Lower lobe of right lung (tissue), 2 donors: Measurements from ENCODE around the gene ROR1. TPM values are rescaled to one million over a fixed set of nuclear protein-coding genes. Genes with fewer than 3 reads are reported as not detected.

Source experiments
- ATAC-seq, 2 donors: fragments of 200-7000 bp; cut with Tn5 transposase; one replicate each; pipeline ENCODE4 v1.9.1; 2020 to 2022; ENCODE audit warnings: mild to moderate bottlenecking in 2 of 2, moderate library complexity in 2 of 2
- DNase-seq: peaks from one replicate; pipeline ENCODE4 v3.0.0-alpha.2; 2020
- H3K27ac ChIP-seq: fragments of 200-600 bp; one replicate; pipeline ENCODE4 v1.8.0; 2022
- H3K27me3 ChIP-seq: fragments of 200-600 bp; one replicate; pipeline ENCODE4 v1.8.0; 2022; ENCODE audit warnings: low read depth
- H3K36me3 ChIP-seq: fragments of 200-600 bp; one replicate; pipeline ENCODE4 v1.8.0; 2022; ENCODE audit warnings: mild to moderate bottlenecking
- H3K4me1 ChIP-seq: fragments of 200-600 bp; one replicate; pipeline ENCODE4 v1.8.0; 2022
- H3K4me3 ChIP-seq: fragments of 200-600 bp; one replicate; pipeline ENCODE4 v1.8.0; 2022; ENCODE audit warnings: mild to moderate bottlenecking
- H3K9me3 ChIP-seq: fragments of 200-600 bp; one replicate; pipeline ENCODE4 v1.8.0; 2022
- intact Hi-C: fragments of 100-400 bp; cut with DNase I; formaldehyde crosslinking; loops from one replicate; pipeline ENCODE4 v1.11.0; 2022
- total RNA-seq: library from RNA; stranded (reverse); fragmentation: NEBNext Ultra II Directional; extraction: Animal tissue kit (Norgen Biotek cat#: 25700); gene quantifications from one replicate; pipeline ENCODE4 v1.2.1, GENCODE V29; 2021
- TF ChIP-seq, protein P1 (sequence below): fragments of 200-600 bp; IDR thresholded peaks from one replicate; pipeline ENCODE4 v1.8.0; 2022; ENCODE audit warnings: antibody characterized with exemption, mild to moderate bottlenecking
- donor health status: DM: no; HTN: yes; CAD: no; lungs with severe emphysema.

The ROR1 gene
- total RNA-seq, 1 donor from 2014 or later = 15.8 TPM

DNA sequence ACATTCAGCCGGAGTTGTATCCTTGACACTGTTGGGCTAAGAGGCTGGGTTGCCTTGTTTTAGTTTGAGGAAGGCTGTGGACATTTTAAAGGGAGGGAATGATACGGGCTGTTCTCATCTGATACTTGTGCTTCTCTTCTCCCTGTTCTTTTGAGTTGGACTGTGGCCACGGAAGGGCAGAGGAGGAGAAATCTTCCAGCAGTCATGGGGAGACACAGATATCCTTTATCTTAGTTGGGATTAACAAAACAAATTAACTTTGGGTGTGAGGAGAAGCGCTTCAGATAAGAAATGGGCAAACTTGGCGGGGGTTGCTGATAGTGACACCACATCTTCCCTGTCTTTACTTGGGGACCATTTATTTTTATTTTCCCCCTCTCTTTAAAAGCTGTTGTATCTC lies 138.8 kb downstream of the ROR1 start:
- Histone ChIP-seq H3K4me3 (no peak overlapping the region), H3K27ac (no peak overlapping the region), H3K27me3 (no peaks in the 10 kb centered on the region), H3K9me3 (no peaks in the 10 kb centered on the region), H3K36me3 (no peaks in the 10 kb centered on the region), H3K4me1 (peaks cover 16% of the 10 kb centered on the region)
- intact Hi-C loops = no loop called here
- no peak for DNase-seq
- TF ChIP-seq, protein P1, sequence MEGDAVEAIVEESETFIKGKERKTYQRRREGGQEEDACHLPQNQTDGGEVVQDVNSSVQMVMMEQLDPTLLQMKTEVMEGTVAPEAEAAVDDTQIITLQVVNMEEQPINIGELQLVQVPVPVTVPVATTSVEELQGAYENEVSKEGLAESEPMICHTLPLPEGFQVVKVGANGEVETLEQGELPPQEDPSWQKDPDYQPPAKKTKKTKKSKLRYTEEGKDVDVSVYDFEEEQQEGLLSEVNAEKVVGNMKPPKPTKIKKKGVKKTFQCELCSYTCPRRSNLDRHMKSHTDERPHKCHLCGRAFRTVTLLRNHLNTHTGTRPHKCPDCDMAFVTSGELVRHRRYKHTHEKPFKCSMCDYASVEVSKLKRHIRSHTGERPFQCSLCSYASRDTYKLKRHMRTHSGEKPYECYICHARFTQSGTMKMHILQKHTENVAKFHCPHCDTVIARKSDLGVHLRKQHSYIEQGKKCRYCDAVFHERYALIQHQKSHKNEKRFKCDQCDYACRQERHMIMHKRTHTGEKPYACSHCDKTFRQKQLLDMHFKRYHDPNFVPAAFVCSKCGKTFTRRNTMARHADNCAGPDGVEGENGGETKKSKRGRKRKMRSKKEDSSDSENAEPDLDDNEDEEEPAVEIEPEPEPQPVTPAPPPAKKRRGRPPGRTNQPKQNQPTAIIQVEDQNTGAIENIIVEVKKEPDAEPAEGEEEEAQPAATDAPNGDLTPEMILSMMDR = no peak
- ATAC-seq = no peak

DNA sequence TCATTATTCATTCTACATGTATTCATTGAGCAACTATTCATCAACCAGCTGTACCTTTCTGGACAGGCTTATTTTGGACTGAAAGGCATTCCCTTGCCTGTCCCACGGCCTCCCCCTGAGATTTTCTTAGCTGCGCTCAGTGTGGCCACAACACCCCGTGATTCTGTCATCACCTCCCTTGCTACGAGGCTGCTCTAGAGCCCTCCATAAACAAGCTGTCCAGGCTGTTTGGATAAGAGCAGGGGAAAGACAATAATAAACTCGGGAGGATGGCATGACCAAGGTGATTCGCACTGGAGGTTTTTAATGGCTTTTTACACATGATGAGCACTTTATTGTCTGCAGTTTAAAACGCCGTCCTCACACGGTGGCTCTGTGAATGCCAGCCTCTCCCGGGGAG lies 139.7 kb downstream of the ROR1 start:
- Histone ChIP-seq H3K4me1 (peaks cover 16% of the 10 kb centered on the region), H3K4me3 (no peak overlapping the region), H3K9me3 (no peaks in the 10 kb centered on the region), H3K27me3 (no peaks in the 10 kb centered on the region), H3K27ac (no peak overlapping the region), H3K36me3 (no peaks in the 10 kb centered on the region)
- ATAC-seq = no peak
- intact Hi-C loops = no loop called here
- TF ChIP-seq, protein P1 = no peak
- no peak for DNase-seq

DNA sequence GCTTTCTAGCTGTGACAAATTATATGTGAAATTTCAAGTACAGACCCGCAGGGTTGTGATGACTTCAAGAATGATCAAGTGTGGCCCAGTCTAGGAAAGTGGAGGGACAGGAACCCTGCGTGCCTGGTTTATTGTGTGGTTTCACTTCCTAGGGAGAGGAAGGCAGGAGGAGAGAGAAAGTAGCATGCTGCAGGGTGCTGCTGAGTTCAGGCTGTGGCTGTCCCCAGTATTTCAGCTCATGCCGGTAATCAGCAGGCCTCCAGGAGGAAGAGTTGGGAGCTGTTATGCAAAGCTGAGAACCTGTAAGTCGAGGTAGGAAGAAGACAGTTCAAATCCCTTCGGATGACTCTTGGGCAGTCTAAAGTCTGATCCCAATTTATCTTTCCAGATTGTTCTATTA lies 140.4 kb downstream of the ROR1 start:
- DNase-seq (no peak), ATAC-seq (peak in 1 of 2 donors; percentile 5)
- no peaks in the 10 kb centered on the region for H3K9me3 ChIP-seq
- peaks cover 22% of the 10 kb centered on the region for H3K4me1 ChIP-seq
- intact Hi-C loops = no loop called here
- H3K27me3 ChIP-seq = no peaks in the 10 kb centered on the region
- no peaks in the 10 kb centered on the region for H3K36me3 ChIP-seq
- TF ChIP-seq, protein P1 = no peak
- H3K4me3 ChIP-seq = no peak overlapping the region
- no peak overlapping the region for H3K27ac ChIP-seq

DNA sequence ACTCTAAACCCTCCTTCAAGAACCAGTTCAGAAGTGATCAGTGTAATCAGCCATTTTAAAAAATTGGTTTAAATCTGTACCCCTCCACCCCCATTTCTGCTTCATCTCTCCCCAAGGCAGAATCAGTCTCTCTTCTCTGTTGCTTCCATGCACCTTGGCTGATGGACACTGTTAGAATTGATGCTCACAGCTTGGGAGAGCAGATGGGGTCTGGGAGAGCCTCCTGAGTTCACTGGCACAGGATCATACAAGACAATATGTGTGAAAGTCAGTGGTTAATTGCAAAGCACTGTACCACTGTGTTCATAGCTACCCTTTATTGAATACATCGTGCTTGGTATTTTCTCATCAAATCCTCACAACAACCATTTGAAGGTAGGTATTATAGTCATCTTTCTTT lies 140.9 kb downstream of the ROR1 start:
- ATAC-seq (no peak), DNase-seq (no peak)
- no peaks in the 10 kb centered on the region for H3K27me3 ChIP-seq
- no peak overlapping the region for H3K4me3 ChIP-seq
- no peaks in the 10 kb centered on the region for H3K9me3 ChIP-seq
- intact Hi-C loops = no loop called here
- no peak overlapping the region for H3K27ac ChIP-seq
- H3K36me3 ChIP-seq = no peaks in the 10 kb centered on the region
- TF ChIP-seq, protein P1 = no peak
- peaks cover 18% of the 10 kb centered on the region for H3K4me1 ChIP-seq

DNA sequence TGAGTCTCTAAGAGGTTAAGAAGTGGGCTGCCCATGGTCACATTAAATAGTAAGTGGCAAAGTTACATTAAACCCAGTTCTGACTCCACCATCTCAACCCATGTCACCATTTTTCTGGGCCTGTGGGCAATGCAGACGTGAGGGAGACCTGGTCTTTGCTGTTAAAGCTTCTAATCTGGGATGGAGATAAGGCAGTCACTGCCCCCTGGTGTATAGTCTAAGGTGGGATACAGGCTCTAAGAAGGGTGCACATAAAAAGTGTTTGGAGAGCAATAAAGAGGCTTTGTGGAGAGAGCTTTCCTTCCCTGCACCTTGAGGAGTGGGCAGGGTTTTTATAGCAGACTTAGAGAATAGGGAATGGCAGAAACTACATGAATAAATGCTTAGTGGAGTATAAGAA lies 141.3 kb downstream of the ROR1 start:
- intact Hi-C loops = no loop called here
- no peak overlapping the region for H3K4me3 ChIP-seq
- no peak overlapping the region for H3K27ac ChIP-seq
- no peaks in the 10 kb centered on the region for H3K27me3 ChIP-seq
- no peaks in the 10 kb centered on the region for H3K9me3 ChIP-seq
- peaks cover 21% of the 10 kb centered on the region for H3K4me1 ChIP-seq
- DNase-seq = no peak
- ATAC-seq = no peak
- TF ChIP-seq, protein P1 = no peak
- H3K36me3 ChIP-seq = no peaks in the 10 kb centered on the region
